ENCODE measurements around the gene PDE5A. TPM values are rescaled to one million over a fixed set of nuclear protein-coding genes. Genes with fewer than 3 reads are reported as not detected.
A peak's percentile ranks its signal among the peaks of the same experiment; 100 is the strongest.
"Not testable (repeated sequence)": the region's sequence is repeated elsewhere in the genome, so short reads cannot be mapped to it uniquely, and the experiment has no call there.

The PDE5A gene
- total RNA-seq, 4 donors from 2014 or later = 6.1 to 27.1 (median 11.3) TPM

GRCh38 chr4:119478446-119479179 lies 150.0 kb downstream of the PDE5A start:
- ATAC-seq (ENCODE audit: low FRiP score) (no peak), DNase-seq (ENCODE audit: low spot score) (no peak)
- no peak for TF ChIP-seq CTCF (IDR thresholded peaks at IDR 0.05)

GRCh38 chr4:119477412-119478053 lies 151.1 kb downstream of the PDE5A start:
- DNase-seq (ENCODE audit: low spot score) = no peak
- TF ChIP-seq CTCF (IDR thresholded peaks at IDR 0.05) = no peak
- ATAC-seq (ENCODE audit: low FRiP score) = no peak

- ATAC-seq (ENCODE audit: low FRiP score) = no peak
- TF ChIP-seq CTCF (IDR thresholded peaks at IDR 0.05) = no peak
- no peak for DNase-seq (ENCODE audit: low spot score)
Observed at GRCh38 chr4:119471259-119471658, 157.3 kb downstream of the PDE5A start.

GRCh38 chr4:119470737-119471063 lies 157.9 kb downstream of the PDE5A start:
- ATAC-seq (ENCODE audit: low FRiP score); DNase-seq (ENCODE audit: low spot score): not testable (repeated sequence)

GRCh38 chr4:119470021-119470736 lies 158.4 kb downstream of the PDE5A start:
- ATAC-seq (ENCODE audit: low FRiP score) = peak; percentile 70
- not testable (repeated sequence) for DNase-seq (ENCODE audit: low spot score)

- not testable (repeated sequence) for ATAC-seq (ENCODE audit: low FRiP score); DNase-seq (ENCODE audit: low spot score)
Observed at GRCh38 chr4:119469039-119469438, 159.6 kb downstream of the PDE5A start.

- not testable (repeated sequence) for DNase-seq (ENCODE audit: low spot score); ATAC-seq (ENCODE audit: low FRiP score)
Observed at GRCh38 chr4:119462733-119463132, 165.9 kb downstream of the PDE5A start.

GRCh38 chr4:119455734-119456133 lies 172.9 kb downstream of the PDE5A start:
- not testable (repeated sequence) for ATAC-seq (ENCODE audit: low FRiP score); DNase-seq (ENCODE audit: low spot score)

GRCh38 chr4:119454491-119455270 lies 173.9 kb downstream of the PDE5A start:
- DNase-seq (ENCODE audit: low spot score) = peak; percentile 78
- ATAC-seq (ENCODE audit: low FRiP score) = peak; percentile 100

- DNase-seq (ENCODE audit: low spot score) = not testable (repeated sequence)
- peak; percentile 37 for ATAC-seq (ENCODE audit: low FRiP score)
Observed at GRCh38 chr4:119454151-119454490, 174.5 kb downstream of the PDE5A start.

GRCh38 chr4:119453286-119453685 lies 175.3 kb downstream of the PDE5A start:
- not testable (repeated sequence) for ATAC-seq (ENCODE audit: low FRiP score)

GRCh38 chr4:119449851-119450250 lies 178.8 kb downstream of the PDE5A start:
- DNase-seq (ENCODE audit: low spot score); ATAC-seq (ENCODE audit: low FRiP score): not testable (repeated sequence)

More at GRCh38 chr4:119453286-119453685, 175.3 kb downstream of the PDE5A start:
- DNase-seq (ENCODE audit: low spot score) = not testable (repeated sequence)

Measured in omental fat pad (tissue), 4 donors.